ENCODE data around the gene CALCA.

- TF ChIP-seq POLR2AphosphoS5 (IDR thresholded peaks at IDR 0.05; ENCODE audit: low read depth, low read length) (no peak), EGR1 (IDR thresholded peaks at IDR 0.05; ENCODE audit: borderline replicate concordance, low read depth, low read length) (no peak)
- TF ChIP-seq, protein P1, sequence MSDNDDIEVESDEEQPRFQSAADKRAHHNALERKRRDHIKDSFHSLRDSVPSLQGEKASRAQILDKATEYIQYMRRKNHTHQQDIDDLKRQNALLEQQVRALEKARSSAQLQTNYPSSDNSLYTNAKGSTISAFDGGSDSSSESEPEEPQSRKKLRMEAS (IDR thresholded peaks at IDR 0.05) = no peak
Measured at GRCh38 chr11:14972581-14973495, 687 bp upstream of the CALCA start.
